Urothelium cell line (cell line): ENCODE measurements around the gene PRAF2.
A peak's percentile ranks its signal among the peaks of the same experiment; 100 is the strongest.

Experiments used
- DNase-seq: peaks from one replicate; pipeline ENCODE4 v3.0.0; 2011; ENCODE audit warnings: low spot score, mixed read lengths
- FAIRE-seq: peaks from 2 replicates; lab custom pipeline; 2011; peaks lifted over from hg19 to GRCh38; lab: Jason Lieb, UNC

Gene PRAF2

GRCh38 chrX:49073601-49074575 is at the start of gene PRAF2:
TSS of gene PRAF2 (minus strand) at chrX:49074002. CDS start at chrX:49073987, 15 bp downstream.
- DNase-seq: peak; percentile 91
- FAIRE-seq: no peak

GRCh38 chrX:49122499-49122898 is 48.7 kb upstream of the PRAF2 start:
- DNase-seq (no peak), FAIRE-seq (no peak)

GRCh38 chrX:49120091-49120490 is 46.3 kb upstream of the PRAF2 start:
- no peak for DNase-seq

GRCh38 chrX:49117581-49117980 is 43.8 kb upstream of the PRAF2 start:
- DNase-seq (no peak), FAIRE-seq (no peak)

More at GRCh38 chrX:49120091-49120490, 46.3 kb upstream of the PRAF2 start:
- no peak for FAIRE-seq

- DNase-seq (no peak), FAIRE-seq (no peak)
These were observed 42.9 kb upstream of the PRAF2 start for GRCh38 chrX:49116716-49117115.

- no peak for FAIRE-seq
- no peak for DNase-seq
These were observed 42.3 kb upstream of the PRAF2 start for GRCh38 chrX:49116076-49116475.

- no peak for DNase-seq
- FAIRE-seq: no peak
These were observed 38.0 kb upstream of the PRAF2 start for GRCh38 chrX:49111791-49112190.

- DNase-seq (no peak), FAIRE-seq (no peak)
These were observed 36.6 kb upstream of the PRAF2 start for GRCh38 chrX:49110417-49110816.

GRCh38 chrX:49108641-49109040 is 34.8 kb upstream of the PRAF2 start:
- DNase-seq (no peak), FAIRE-seq (no peak)

GRCh38 chrX:49106930-49107329 is 33.1 kb upstream of the PRAF2 start:
- FAIRE-seq: no peak
- peak; percentile 15 for DNase-seq

- DNase-seq (no peak), FAIRE-seq (no peak)
These were observed 32.5 kb upstream of the PRAF2 start for GRCh38 chrX:49106296-49106695.

GRCh38 chrX:49103637-49104036 is 29.8 kb upstream of the PRAF2 start:
- no peak for FAIRE-seq
- DNase-seq: no peak

GRCh38 chrX:49102190-49102589 is 28.4 kb upstream of the PRAF2 start:
- no peak for FAIRE-seq
- DNase-seq: no peak

- no peak for FAIRE-seq
- DNase-seq: no peak
These were observed 27.8 kb upstream of the PRAF2 start for GRCh38 chrX:49101629-49101984.

- peak; percentile 87 for FAIRE-seq
- peak; percentile 98 for DNase-seq
These were observed 27.2 kb upstream of the PRAF2 start for GRCh38 chrX:49100704-49101628.

GRCh38 chrX:49096419-49096818 is 22.6 kb upstream of the PRAF2 start:
- no peak for FAIRE-seq
- no peak for DNase-seq

- FAIRE-seq (no peak), DNase-seq (no peak)
These were observed 15.8 kb upstream of the PRAF2 start for GRCh38 chrX:49089553-49089952.

GRCh38 chrX:49082271-49082871 is 8.6 kb upstream of the PRAF2 start:
- no peak for FAIRE-seq
- DNase-seq: no peak

GRCh38 chrX:49079489-49080428 is 6.0 kb upstream of the PRAF2 start, which contains the start of gene WDR45:
TSS of gene WDR45 (minus strand) at chrX:49079887. CDS start at chrX:49078095, 1,792 bp downstream.
- FAIRE-seq (no peak), DNase-seq (peak; percentile 84)

- FAIRE-seq (no peak), DNase-seq (no peak)
These were observed 4.1 kb upstream of the PRAF2 start for GRCh38 chrX:49077941-49078340.
